ENCODE data around the gene ATAD3C. TPM values are rescaled to one million over a fixed set of nuclear protein-coding genes. Genes with fewer than 3 reads are reported as not detected.
"Not testable (repeated sequence)": the region's sequence is repeated elsewhere in the genome, so short reads cannot be mapped to it uniquely, and the experiment has no call there.

ATAD3C gene
- 0.05 and 0.06 TPM in 2 replicates for total RNA-seq (2014; rRNA removed; shearing (Covaris generic))
- not detected in 2 replicates for polyA plus RNA-seq (2014; cell fraction: nucleus; rRNA removed)

DNA sequence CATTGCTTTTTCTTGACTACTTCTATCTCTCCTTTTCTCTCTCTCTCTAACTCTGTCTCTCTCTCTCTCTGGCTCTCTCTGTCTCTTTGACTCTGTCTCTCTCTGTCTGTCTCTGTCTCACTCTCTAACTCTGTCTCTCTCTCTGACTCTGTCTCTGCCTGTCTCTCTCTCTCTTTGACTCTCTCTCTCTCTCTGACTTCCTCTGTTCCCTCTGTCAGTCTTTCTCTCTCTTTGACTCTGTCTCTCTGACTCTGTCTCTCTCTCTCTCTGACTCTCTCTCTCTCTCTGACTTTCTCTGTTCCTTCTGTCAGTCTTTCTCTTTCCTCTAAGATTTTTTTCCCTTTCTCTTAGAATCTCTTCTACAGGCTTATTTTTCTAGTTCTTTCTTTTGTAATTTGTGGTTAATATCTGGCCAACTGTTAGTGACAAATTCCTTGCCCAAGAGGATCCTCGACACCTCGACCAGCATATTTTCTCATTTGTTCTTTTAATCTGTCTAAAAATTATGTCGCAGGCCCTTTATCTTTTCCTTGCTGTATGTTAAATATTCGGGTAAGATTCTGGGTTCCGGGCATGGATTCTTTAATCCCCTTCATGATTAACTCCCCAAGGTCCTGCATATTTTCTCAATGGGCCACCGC, at the start of gene ATAD3C:
Gene ATAD3C (plus strand): TSS at position 591 of the 641 bp plus-strand sequence. CDS start 995 bp downstream, outside the sequence.
- no peak for DNase-seq (ENCODE audit: extremely low read depth, low read depth)

DNA sequence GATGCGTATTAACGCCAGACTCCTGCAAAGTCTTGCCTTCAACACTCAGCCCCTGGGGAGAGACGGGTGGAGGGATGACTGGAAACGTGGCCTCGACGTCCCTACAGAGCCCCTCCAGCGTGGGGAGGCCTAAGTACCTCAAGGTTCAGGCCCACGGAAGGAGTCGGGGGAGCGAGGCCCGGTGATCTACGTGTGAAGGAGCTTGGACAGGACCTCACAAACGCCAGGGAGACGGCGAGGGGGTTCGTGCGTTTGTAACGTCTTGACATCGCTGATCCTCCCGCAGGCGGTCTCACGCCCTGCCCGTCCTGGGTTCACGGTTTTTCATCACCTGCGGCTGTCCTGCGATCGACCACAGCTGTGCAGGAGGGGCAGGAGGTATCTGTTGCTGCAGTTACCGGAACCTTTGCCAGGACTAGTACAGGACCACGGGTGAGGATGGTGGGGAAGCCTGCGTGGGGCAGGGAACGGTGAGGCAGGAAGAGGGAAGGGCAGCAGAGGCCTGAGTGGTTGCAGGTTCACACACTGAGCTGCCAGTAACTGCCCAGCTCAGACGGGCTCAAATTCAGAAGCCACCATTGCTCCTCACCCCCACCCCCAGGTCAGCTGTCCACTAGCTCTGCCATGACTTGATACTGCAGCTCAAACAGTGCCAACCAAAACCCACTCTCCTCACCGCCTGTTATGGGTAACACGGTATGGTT, 49.5 kb upstream of the ATAD3C start:
- no peak for DNase-seq (ENCODE audit: extremely low read depth, low read depth)

GRCh38 chr1:1400576-1401456, 48.7 kb upstream of the ATAD3C start:
- no peak for DNase-seq (ENCODE audit: extremely low read depth, low read depth)

- no peak for DNase-seq (ENCODE audit: extremely low read depth, low read depth)
Measured at GRCh38 chr1:1401457-1402010, 48.0 kb upstream of the ATAD3C start.

- peak; percentile 40 for DNase-seq (ENCODE audit: extremely low read depth, low read depth)
Measured at GRCh38 chr1:1402072-1402900, 47.2 kb upstream of the ATAD3C start.

GRCh38 chr1:1402901-1403392, 46.5 kb upstream of the ATAD3C start:
- not testable (repeated sequence) for DNase-seq (ENCODE audit: extremely low read depth, low read depth)

GRCh38 chr1:1403653-1404052, 45.8 kb upstream of the ATAD3C start:
- no peak for DNase-seq (ENCODE audit: extremely low read depth, low read depth)

- no peak for DNase-seq (ENCODE audit: extremely low read depth, low read depth)
Measured at GRCh38 chr1:1406101-1406820, 43.2 kb upstream of the ATAD3C start.

- peak; percentile 79 for DNase-seq (ENCODE audit: extremely low read depth, low read depth)
Measured at GRCh38 chr1:1406821-1407635, 42.5 kb upstream of the ATAD3C start, which contains the start of gene MRPL20. Gene MRPL20 (minus strand): TSS chr1:1407293. CDS start chr1:1407217, 76 bp downstream.

- DNase-seq (ENCODE audit: extremely low read depth, low read depth), result no peak
Measured at GRCh38 chr1:1407636-1408318, 41.7 kb upstream of the ATAD3C start.

GRCh38 chr1:1410238-1410637, 39.3 kb upstream of the ATAD3C start:
- not testable (repeated sequence) for DNase-seq (ENCODE audit: extremely low read depth, low read depth)

DNA sequence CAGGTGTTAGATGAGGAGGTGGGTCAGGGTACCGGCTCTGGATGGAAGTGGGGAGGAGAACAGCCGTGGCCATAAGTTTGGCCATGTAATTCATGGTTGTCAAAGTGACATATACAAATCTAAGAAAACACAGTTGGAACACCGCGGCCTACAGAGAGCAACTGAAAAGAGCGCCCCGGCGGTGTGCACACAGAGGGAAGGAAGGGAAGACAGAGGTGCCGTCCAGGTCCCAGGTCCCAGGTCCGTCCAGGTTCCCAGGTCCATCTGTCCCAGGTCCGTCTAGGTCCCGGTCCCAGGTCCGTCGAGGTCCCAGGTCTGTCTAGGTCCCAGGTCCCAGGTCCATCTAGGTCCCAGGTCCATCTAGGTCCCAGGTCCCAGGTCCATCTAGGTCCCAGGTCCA, 37.9 kb upstream of the ATAD3C start:
- no peak for DNase-seq (ENCODE audit: extremely low read depth, low read depth)

GRCh38 chr1:1412311-1412902, 37.1 kb upstream of the ATAD3C start:
- not testable (repeated sequence) for DNase-seq (ENCODE audit: extremely low read depth, low read depth)

- DNase-seq (ENCODE audit: extremely low read depth, low read depth), result no peak
Measured at GRCh38 chr1:1415751-1416150, 33.7 kb upstream of the ATAD3C start.

- not testable (repeated sequence) for DNase-seq (ENCODE audit: extremely low read depth, low read depth)
Measured at GRCh38 chr1:1417396-1417795, 32.1 kb upstream of the ATAD3C start.

GRCh38 chr1:1417825-1418463, 31.5 kb upstream of the ATAD3C start:
- not testable (repeated sequence) for DNase-seq (ENCODE audit: extremely low read depth, low read depth)

Measured in NCI-H460 (cell line).